NB4 (cell line): ENCODE measurements around the gene DCD.

Source experiments
- MYC ChIP-seq: IDR thresholded peaks from 2 replicates; pipeline ENCODE4 v1.6.1; 2011; ENCODE audit warnings: low read depth, low read length
- POLR2A ChIP-seq: IDR thresholded peaks from 2 replicates; pipeline ENCODE4 v1.6.1; 2011; ENCODE audit warnings: mild to moderate bottlenecking; ENCODE audit not compliant: insufficient read length; ENCODE audit errors: extremely low read depth
- TF ChIP-seq, protein P1 (sequence below): IDR thresholded peaks from one replicate; pipeline ENCODE4 v1.5.1; 2012; ENCODE audit warnings: low read depth, low read length

DNA sequence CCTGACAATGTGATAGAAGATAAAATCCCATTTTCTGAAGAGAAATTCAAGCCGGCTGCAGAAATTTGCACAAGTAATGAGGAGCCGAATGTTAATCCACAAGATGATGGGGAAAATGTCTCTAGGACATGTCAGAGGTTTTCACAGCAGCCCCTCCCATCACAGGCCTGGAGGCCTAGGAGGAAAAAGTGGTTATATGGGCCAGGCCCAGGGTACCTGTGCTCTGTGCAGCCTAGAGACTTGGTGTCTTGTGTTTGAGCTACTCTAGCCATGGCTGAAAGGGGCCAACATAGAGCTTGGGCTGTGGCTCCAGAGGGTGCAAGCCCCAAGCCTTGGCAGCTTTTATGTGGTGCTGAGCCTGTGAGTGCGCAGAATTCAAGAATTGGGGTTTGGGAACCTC lies 20.9 kb downstream of the DCD start:
- TF ChIP-seq, protein P1, sequence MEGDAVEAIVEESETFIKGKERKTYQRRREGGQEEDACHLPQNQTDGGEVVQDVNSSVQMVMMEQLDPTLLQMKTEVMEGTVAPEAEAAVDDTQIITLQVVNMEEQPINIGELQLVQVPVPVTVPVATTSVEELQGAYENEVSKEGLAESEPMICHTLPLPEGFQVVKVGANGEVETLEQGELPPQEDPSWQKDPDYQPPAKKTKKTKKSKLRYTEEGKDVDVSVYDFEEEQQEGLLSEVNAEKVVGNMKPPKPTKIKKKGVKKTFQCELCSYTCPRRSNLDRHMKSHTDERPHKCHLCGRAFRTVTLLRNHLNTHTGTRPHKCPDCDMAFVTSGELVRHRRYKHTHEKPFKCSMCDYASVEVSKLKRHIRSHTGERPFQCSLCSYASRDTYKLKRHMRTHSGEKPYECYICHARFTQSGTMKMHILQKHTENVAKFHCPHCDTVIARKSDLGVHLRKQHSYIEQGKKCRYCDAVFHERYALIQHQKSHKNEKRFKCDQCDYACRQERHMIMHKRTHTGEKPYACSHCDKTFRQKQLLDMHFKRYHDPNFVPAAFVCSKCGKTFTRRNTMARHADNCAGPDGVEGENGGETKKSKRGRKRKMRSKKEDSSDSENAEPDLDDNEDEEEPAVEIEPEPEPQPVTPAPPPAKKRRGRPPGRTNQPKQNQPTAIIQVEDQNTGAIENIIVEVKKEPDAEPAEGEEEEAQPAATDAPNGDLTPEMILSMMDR = no peak
- no peak for TF ChIP-seq POLR2A
- no peak for TF ChIP-seq MYC
